NOMO-1 (cell line): ENCODE data around the gene FBXL15.
A peak's percentile ranks its signal among the peaks of the same experiment; 100 is the strongest.
"Not testable (repeated sequence)": the region's sequence is repeated elsewhere in the genome, so short reads cannot be mapped to it uniquely, and the experiment has no call there.

Source experiments
- DNase-seq, 2 experiments: peaks; one replicate each; lab custom pipeline; 2025; ENCODE audit not compliant: unreplicated experiment in 2 of 2; lab: John Stamatoyannopoulos, UW

The FBXL15 gene

GRCh38 chr10:102452672-102453340, 32.2 kb downstream of the FBXL15 start:
- peak; percentile 67 to 76 for DNase-seq

DNA sequence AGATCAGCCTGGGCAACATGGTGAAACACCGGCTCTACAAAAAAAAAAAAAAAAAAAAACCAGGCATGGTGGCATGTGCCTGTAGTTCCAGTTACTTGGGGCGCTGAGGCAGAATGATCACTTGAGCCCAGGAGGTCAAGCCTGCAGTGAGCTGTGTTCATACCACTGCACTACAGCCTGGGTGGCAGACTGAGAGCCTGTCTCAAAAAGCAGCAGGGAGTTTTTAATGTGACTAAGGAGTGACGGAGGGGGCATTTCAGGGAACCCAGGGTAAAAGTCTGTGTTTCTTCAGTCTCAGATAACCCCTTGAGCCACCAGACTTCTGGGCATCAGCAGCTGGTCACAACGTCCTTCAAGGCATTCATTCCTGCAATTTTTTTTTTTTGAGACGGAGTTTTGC, 32.9 kb downstream of the FBXL15 start:
- no peak for DNase-seq

DNA sequence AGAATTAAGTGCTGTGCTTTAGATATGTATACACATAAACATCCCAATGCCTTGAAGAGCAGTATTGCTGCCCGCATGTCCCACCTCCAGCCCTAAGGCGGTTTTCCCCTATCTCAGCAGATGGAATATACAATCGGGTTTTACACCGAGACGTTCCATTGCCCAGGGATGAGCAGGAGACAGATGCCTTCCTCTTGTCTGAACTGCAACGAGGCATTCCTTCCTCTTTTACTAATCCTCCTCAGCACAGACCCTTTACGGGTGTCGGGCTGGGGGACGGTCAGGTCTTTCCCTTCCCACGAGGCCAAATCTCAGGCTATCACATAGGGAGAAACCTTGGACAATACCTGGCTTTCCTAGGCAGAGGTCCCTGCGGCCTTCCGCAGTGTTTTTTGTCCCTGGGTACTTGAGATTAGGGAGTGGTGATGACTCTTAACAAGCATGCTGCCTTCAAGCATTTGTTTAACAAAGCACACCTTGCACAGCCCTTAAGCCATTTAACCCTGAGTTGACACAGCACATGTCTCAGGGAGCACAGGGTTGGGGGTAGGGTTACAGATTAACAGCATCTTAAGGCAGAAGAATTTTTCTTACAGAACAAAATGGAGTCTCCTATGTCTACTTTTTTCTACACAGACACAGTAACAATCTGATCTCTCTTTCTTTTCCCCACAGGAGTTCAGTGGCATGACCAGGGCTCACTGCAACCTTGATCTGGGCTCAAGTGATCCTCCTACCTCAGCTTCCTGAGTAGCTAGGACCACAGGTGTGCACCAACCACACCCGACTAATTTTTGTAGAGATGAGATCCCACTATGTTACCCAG, 34.2 kb downstream of the FBXL15 start:
- not testable (repeated sequence) for DNase-seq

DNA sequence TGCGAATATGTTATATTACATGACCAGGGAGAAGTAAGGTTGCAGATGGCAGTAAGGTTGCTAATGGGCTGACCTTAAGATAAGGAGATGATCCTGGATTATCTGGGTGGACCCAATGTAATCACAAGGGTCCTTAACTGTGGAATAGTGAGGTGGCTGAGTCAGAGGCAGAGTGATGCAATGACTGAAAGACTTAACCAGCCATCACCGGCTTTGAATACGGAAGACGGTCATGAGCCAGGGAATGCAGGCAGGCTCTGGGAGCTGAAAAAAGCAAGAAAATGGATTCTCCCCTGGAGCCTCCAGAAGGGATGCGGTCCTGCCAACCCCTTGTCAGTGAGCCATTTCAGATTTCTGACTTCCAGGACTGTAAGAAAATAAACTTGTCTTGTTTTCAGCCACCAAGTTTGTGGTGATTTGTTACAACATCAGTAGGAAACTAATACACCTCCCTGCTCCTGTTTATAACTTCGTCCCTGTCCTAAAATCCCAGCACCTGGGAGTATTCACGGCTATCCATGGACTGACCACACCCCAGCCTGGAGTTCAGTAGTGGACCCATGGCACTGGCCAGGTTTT, 35.3 kb downstream of the FBXL15 start:
- DNase-seq = peak in 1 of 2 experiments; percentile 37

- DNase-seq = no peak
Measured at GRCh38 chr10:102457591-102458150, 37.0 kb downstream of the FBXL15 start.

GRCh38 chr10:102458656-102459055, 38.0 kb downstream of the FBXL15 start:
- DNase-seq = no peak

DNA sequence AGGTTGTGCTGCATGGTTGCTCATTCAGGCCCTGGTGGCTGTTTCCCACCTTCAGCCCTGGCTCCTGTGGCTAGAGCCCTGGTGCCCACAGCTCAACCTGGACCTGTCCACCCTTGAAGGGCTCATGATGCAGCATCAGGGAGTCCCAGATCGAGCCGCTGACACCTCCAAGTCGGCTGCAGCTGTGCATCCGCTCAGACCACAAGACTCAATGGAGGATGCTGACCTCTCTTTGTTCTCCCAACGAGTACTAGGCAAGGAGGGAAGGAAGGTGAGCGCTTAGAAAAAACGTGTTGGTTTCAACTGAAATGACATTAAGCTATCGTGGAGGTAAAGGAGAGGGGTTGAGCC, 40.2 kb downstream of the FBXL15 start:
- no peak for DNase-seq

GRCh38 chr10:102461187-102462054, 40.8 kb downstream of the FBXL15 start:
- DNase-seq = peak; percentile 90 to 95

- no peak for DNase-seq
Measured at GRCh38 chr10:102462512-102463054, 41.9 kb downstream of the FBXL15 start.

GRCh38 chr10:102463983-102464382, 43.3 kb downstream of the FBXL15 start:
- DNase-seq = no peak

DNA sequence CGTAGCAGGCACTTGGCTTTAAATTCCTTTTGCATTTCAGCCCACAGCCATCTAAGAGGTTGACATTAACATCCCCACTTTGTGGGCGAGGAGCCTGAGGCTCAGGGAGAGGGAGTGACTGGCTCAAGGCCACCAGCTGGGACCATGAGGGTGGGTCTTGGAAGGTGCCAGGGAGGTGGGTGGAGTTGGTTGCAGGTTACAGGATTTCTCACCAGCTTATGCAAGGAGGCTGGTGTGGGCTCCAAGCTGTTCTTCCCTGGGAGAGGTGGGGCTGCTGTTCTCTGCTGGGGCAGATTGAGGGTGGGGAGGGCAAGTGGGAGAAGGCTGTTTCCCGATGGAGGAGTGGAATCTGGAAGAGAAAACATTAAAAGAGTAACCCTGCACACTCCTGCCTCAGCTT, 44.8 kb downstream of the FBXL15 start:
- DNase-seq = no peak

GRCh38 chr10:102467318-102467717, 46.7 kb downstream of the FBXL15 start:
- no peak for DNase-seq

DNA sequence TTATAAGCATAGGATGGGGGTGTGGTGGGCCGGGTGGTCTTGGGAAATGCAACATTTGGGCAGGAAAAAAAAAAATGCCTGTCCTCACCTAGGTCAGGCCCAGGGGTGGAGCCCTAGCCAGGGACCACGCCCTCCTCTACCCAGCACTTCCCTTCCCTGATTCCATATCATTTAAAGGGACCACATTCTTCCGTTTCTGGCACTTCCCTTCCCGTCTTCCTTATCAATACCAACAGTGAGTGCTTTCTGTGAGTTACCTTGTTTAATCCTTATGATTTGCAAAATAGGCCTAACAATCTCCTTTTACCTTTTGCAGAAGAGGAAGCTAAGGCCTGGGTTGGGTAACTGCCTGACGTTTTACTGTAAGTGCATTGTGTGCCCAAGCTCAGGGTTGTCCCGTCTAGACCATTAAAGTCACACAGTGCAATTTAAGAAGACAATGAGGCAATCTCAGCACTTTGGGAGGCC, 47.4 kb downstream of the FBXL15 start:
- peak; percentile 86 to 90 for DNase-seq

DNA sequence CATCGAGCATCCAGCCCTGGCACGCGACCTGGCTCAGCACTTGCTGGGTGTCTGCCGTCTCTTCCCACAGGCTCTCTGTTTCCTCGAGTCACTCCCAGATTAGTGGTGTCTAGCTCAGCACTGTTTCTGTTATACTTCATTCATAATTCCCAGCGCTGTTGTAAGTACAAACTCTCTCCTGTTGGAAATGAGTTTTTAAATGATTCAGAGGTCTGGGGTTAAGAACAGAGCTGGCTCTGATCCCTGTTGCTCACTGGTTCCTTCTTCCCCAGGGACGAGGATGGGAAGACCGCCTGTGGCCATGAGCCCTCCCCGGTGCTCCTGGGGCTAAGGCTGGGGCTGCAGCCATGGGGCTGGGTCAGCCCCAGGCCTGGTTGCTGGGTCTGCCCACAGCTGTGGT, 48.0 kb downstream of the FBXL15 start:
- no peak for DNase-seq

DNA sequence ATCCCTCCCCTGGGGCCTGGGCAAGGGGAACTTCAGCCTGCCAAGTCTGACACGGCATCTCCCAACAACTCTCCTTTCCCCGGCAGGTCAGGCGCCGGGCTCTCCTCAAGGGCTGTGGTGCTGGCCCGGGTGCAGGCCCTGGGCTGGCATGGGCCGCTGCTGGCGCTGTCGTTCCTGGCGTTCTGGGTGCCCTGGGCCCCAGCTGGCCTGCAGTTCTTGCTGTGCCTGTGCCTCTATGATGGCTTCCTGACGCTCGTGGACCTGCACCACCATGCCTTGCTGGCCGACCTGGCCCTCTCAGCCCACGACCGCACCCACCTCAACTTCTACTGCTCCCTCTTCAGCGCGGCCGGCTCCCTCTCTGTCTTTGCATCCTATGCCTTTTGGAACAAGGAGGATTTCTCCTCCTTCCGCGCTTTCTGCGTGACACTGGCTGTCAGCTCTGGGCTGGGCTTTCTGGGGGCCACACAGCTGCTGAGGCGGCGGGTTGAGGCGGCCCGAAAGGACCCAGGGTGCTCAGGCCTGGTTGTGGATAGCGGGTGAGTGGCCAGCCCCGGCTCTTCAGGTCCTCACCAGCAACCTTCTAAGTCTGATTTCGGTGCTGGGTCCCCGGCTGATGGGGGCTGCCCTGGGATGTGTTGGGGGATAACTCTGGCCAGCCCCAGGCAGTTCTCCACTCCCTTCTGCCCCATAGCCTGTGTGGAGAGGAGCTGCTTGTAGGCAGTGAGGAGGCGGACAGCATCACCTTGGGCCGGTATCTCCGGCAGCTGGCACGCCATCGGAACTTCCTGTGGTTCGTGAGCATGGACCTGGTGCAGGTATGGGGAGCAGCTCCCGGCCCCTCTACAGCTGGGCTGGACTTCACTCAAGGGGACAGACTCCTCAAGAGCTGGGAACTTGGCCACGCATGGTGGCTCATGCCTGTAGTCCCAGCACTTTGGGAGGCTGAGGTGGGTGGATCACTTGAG, 50.2 kb downstream of the FBXL15 start:
- no peak for DNase-seq
